Choroid plexus epithelial cell (primary cell): Measurements from ENCODE around the gene GATA6.

Experiments used
- DNase-seq: peaks from one replicate; pipeline ENCODE4 v3.0.0-alpha.2; 2010; ENCODE audit warnings: low read depth
- H3K4me3 ChIP-seq: 2 replicates; pipeline ENCODE4 v1.5.1; 2011; ENCODE audit warnings: low read depth, mild to moderate bottlenecking, control low read depth, low read length, moderate library complexity
- CTCF ChIP-seq: conservative IDR thresholded peaks from 2 replicates; pipeline ENCODE4 v1.5.1; 2011; ENCODE audit warnings: low read depth, mild to moderate bottlenecking, control low read depth, inconsistent platforms, low read length, moderate library complexity

Gene GATA6

DNA sequence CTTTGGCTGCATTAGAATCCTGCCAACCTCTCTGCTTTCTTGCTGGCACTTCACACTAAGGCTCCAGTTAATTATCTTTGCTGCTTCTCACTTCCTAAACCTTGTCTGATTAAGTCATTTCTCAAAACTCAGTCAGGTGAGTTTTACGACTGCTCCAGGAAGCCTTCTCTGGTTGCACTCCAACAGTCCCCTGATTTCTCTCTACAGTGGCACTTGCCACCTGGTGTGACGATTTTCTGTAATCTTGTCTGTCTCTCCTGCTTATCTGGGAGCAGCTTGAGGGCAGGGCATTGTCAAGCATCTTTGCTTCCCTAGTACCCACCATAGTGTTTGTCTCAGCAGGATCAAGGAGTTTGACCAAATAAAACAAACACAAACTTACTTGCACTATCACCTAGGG, 10.4 kb upstream of the GATA6 start:
- no peak for TF ChIP-seq CTCF
- H3K4me3 ChIP-seq: no peak overlapping the region
- no peak for DNase-seq

DNA sequence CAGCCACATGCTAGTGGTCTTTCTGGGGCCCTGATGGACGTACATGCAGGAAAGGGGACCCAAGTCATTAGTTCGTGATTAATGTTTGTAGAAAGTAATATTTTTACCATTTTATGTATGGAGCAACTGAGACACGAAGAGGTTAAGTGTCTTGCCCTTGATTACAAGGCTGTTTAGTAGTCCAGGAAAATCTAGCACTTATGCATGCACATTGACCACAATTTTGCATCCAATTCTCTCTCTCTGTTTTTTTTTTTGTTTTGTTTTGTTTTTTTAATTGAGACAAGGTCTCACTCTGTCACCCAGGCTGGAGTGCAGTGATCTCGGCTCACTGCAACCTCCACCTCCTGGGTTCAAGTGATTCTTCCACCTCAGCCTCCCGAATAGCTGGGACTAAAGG, 8.3 kb upstream of the GATA6 start:
- no peak for DNase-seq
- no peak for TF ChIP-seq CTCF
- H3K4me3 ChIP-seq: no peak overlapping the region

- no peak overlapping the region for H3K4me3 ChIP-seq
- no peak for DNase-seq
- no peak for TF ChIP-seq CTCF
Observed at GRCh38 chr18:22163416-22164161, 5.8 kb upstream of the GATA6 start.

- DNase-seq: no peak
- TF ChIP-seq CTCF: no peak
- H3K4me3 ChIP-seq: peak overlapping the region; percentile 90
Observed at GRCh38 chr18:22164337-22165048, 4.9 kb upstream of the GATA6 start.

DNA sequence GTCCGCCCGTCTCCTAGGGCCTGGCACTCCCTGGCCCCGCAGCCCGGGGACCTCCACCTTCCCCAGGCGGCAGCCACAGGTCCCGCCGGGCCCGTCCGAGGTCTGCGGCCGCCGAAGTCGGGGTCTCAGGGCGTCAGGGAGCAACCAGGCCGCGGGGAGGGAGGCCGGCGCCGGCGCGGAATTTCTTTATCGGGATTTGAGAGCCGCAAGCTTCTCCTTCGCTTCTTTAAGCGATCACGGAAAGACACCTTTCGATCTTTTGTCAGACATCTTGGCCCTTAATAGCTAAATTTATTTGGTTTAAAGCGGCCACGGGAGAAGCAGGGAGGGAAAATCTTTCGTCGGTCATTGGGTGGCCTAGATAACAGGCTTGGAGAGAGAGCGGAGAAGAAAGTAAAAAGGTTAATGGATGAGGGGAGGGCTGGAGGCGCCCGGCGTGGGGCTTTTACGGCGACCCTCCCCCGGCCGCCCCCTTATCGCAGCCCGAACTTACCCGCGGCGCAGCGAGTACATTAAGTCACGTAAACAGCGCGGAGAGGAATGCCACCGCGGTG, 4.3 kb upstream of the GATA6 start:
- no peak for DNase-seq
- peak overlapping the region; percentile 90 for H3K4me3 ChIP-seq
- no peak for TF ChIP-seq CTCF

DNA sequence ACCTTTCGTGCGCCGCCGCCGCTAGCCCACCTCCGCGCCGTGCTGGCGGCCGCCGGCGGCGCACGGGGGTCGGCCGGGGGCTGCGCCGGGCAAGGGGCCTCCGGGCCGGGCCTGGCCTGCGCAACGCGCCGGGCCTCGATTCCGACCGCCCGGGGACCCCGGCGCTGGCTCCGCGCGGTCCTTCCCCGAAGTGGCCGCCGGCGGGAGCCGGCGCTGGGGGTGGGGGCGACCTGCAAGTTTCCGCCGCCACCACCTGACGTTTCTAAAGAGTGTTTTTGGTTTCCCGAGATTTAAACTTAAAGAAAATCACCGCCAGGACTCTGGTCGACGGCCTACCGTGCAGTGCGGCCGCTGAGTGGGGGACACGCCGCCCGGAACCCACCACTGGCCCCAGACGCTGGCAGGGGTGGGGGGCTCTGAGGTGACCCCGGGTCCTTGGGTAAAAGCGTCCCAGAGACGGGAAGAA, 3.8 kb upstream of the GATA6 start:
- peak overlapping the region; percentile 90 for H3K4me3 ChIP-seq
- no peak for TF ChIP-seq CTCF
- DNase-seq: no peak
